Activated CD4-positive, alpha-beta T cell treated with anti-CD3 and anti-CD28 coated beads, Interleukin-2, amount 10 ng/mL, durations not matched to agents 7 days and 5 days (primary cell): ENCODE results near the gene SCART1. TPM values are rescaled to one million over a fixed set of nuclear protein-coding genes. Genes with fewer than 3 reads are reported as not detected.
"Not testable (repeated sequence)": the region's sequence is repeated elsewhere in the genome, so short reads cannot be mapped to it uniquely, and the experiment has no call there.

Experiments used
- CTCF ChIA-PET: fragments of 350-600 bp; sonication (Branson Sonifier 250); formaldehyde crosslinking; loops from one replicate; lab custom pipeline; 2021; ENCODE audit warnings: antibody characterized with exemption; lab: Charles Lee
- POLR2A ChIA-PET: fragments of 350-600 bp; sonication (Branson Sonifier 250); formaldehyde crosslinking; loops from one replicate; lab custom pipeline; 2021; ENCODE audit warnings: antibody characterized with exemption; lab: Charles Lee
- DNase-seq: peaks from one replicate; pipeline ENCODE4 v3.0.0-alpha.2; 2020
- H3K27ac Mint-ChIP-seq: one replicate; pipeline ENCODE4 v1.8.0; 2021; ENCODE audit warnings: mild to moderate bottlenecking, moderate library complexity, mixed read lengths
- H3K27me3 Mint-ChIP-seq: one replicate; pipeline ENCODE4 v1.8.0; 2021; ENCODE audit warnings: mixed read lengths
- H3K36me3 Mint-ChIP-seq: one replicate; pipeline ENCODE4 v1.8.0; 2021; ENCODE audit warnings: low read depth, mixed read lengths
- H3K4me1 Mint-ChIP-seq: one replicate; pipeline ENCODE4 v1.8.0; 2021; ENCODE audit warnings: mixed read lengths
- H3K4me3 Mint-ChIP-seq: one replicate; pipeline ENCODE4 v1.8.0; 2021; ENCODE audit warnings: mild to moderate bottlenecking, moderate library complexity, mixed read lengths
- H3K9me3 Mint-ChIP-seq: one replicate; pipeline ENCODE4 v1.8.0; 2021; ENCODE audit warnings: mixed read lengths
- total RNA-seq, 2 experiments: library from RNA; stranded (reverse); gene quantifications; one replicate each; pipeline ENCODE4 v1.2.3, GENCODE V29; 2021

Gene SCART1
- total RNA-seq: 1 to 10 TPM; 3.7 to 4.5 TPM

GRCh38 chr10:133453516-133454203, at the start of gene SCART1:
TSS of gene SCART1 (plus strand) at chr10:133453945. CDS start at chr10:133453998, 53 bp downstream.
- H3K27ac Mint-ChIP-seq: no peak within 1 kb of the TSS
- no peaks in the 10 kb centered on the region for H3K36me3 Mint-ChIP-seq
- peaks cover 5% of the 10 kb centered on the region for H3K27me3 Mint-ChIP-seq
- peak within 1 kb of the TSS; percentile 42 for H3K4me3 Mint-ChIP-seq
- peaks cover 9% of the 10 kb centered on the region for H3K9me3 Mint-ChIP-seq
- no peaks in the 10 kb centered on the region for H3K4me1 Mint-ChIP-seq
- DNase-seq: no peak
- CTCF ChIA-PET: interaction anchor here (1.5 to 1.7 kb wide), 2 partner anchors 11 to 13 kb away, joined by 3 to 4 read pairs; no protein-coding TSS in a partner anchor
- POLR2A ChIA-PET: no interaction called here

DNA sequence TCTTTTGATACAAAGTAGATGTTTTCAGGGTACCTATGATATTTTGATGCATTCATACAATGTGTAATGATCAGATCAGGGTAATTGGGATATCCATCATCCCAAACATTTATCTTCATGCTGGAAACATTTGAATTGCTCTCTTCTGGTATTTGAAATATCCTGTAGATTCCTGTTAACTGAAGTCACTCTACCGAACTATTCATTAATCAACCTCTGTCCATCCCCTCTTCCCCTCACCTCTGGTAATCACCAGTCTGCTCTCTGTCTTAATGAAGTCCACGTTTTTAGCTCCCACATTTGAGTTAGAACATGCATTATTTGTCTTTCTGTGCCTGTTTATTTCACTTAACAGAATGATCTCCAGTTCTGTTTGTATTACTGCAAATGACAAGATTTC, 48.5 kb upstream of the SCART1 start:
- Mint-ChIP-seq H3K4me3 (no peak overlapping the region), H3K36me3 (peaks cover 77% of the 10 kb centered on the region), H3K27ac (no peak overlapping the region), H3K9me3 (peaks cover 15% of the 10 kb centered on the region), H3K4me1 (peaks cover 54% of the 10 kb centered on the region), H3K27me3 (no peaks in the 10 kb centered on the region)
- ChIA-PET CTCF (no interaction called here), POLR2A (no interaction called here)
- DNase-seq: no peak

DNA sequence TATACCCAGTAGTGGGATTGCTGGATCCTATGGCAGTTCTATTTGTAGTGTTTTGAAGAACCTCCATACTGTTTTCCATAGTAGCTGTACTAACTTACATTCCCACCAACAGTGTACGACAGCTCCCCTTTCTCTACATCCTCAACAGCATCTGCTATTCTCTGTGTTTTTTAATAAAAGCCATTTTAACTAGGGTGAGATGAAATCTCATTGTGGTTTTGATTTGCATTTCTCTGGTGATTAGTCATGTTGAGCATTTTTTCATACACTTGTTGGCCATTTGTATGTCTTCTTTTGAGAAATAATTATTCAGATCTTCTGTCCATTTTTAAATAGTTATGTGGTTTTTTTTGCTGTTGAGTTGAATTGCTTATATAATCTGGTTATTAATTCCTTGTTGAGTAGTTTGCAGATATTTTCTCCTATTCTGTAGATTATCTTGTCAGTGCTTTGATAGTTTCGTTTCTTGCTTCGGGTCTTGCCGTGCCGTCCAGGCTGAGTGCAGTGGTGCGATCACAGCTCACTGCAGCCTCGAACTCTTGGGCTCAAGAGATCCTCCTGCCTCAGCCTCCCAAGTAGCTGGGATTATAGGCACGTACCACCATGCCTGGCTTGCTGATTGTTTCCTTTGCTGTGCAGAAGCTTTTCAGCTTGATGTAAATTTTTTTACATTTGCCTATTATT, 47.8 kb upstream of the SCART1 start:
- H3K36me3 Mint-ChIP-seq: peaks cover 79% of the 10 kb centered on the region
- H3K27ac Mint-ChIP-seq: no peak overlapping the region
- peaks cover 48% of the 10 kb centered on the region for H3K4me1 Mint-ChIP-seq
- no peak for DNase-seq
- ChIA-PET CTCF (interaction anchor here (0.9 kb wide), 1 partner anchor 16 kb away, joined by 3 read pairs; no protein-coding TSS in a partner anchor), POLR2A (no interaction called here)
- H3K4me3 Mint-ChIP-seq: no peak overlapping the region
- no peaks in the 10 kb centered on the region for H3K27me3 Mint-ChIP-seq
- peaks cover 21% of the 10 kb centered on the region for H3K9me3 Mint-ChIP-seq

DNA sequence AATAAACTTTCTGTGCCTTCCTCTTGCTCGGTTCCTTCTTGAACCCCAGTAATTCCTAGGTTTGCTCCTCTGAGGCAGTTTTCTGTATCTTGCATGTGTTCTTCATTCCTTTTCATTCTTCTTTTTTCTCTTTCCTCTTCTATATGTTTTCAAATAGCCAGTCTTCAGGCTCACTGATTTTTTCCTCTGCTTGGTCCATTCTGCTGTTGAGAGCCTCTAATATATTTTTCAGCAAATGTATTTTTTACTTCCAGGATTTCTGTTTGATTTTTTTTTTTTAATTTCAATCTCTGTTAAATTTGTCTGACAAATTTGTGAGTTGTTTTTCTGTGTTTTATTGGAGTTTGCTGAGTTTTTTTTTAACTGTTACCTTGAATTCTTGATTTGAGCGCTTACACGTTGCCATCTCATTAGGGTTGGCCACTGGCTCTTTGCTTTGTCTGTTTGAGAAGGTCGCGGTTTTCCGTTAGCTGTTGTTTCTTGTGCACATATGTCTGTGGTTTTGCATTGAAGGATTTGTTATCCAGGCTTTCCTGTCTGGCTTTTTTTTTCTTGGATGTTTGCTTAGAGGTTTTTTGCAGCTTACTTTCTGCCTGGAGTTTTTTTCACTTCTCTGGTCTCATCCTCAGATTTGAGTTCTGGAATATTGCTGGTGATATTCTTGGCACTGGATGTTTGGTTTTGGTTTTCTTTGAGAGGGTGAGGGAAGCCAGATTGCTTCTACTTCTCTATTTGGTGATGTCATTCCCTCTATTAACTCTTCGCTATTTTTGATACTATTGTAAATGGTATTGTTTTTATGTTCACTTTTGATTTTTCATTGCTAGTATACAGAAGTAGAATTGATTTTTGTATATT, 42.0 kb upstream of the SCART1 start:
- ChIA-PET POLR2A (no interaction called here), CTCF (interaction anchor here (0.6 kb wide), 1 partner anchor 155 kb away, joined by 3 read pairs; no protein-coding TSS in a partner anchor)
- Mint-ChIP-seq H3K9me3 (peaks cover 48% of the 10 kb centered on the region), H3K36me3 (peaks cover 87% of the 10 kb centered on the region), H3K27me3 (no peaks in the 10 kb centered on the region), H3K4me3 (no peak overlapping the region), H3K4me1 (peaks cover 17% of the 10 kb centered on the region), H3K27ac (no peak overlapping the region)
- no peak for DNase-seq

DNA sequence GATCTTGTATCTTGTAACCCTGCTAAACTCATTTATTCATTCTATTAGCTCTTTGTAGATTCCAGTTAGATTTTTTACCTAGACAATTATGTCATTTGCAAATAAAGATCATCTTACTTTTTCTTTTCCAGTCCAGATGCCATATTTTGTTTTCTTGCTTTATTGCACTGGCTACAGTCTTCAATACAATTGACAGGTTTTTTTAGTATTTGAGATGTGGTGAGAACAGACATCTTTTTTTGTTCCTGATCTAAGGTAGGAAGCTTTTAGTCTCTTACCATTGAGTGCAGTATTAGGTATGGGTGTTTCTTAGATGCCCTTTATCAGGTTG, 41.4 kb upstream of the SCART1 start:
- H3K4me3 Mint-ChIP-seq: no peak overlapping the region
- peaks cover 48% of the 10 kb centered on the region for H3K9me3 Mint-ChIP-seq
- H3K36me3 Mint-ChIP-seq: peaks cover 81% of the 10 kb centered on the region
- H3K4me1 Mint-ChIP-seq: peaks cover 13% of the 10 kb centered on the region
- no peaks in the 10 kb centered on the region for H3K27me3 Mint-ChIP-seq
- no peak overlapping the region for H3K27ac Mint-ChIP-seq
- CTCF ChIA-PET: no interaction called here
- no peak for DNase-seq
- POLR2A ChIA-PET: no interaction called here

GRCh38 chr10:133414401-133414800, 39.3 kb upstream of the SCART1 start:
- H3K27me3 Mint-ChIP-seq, CTCF ChIA-PET, H3K4me3 Mint-ChIP-seq, H3K27ac Mint-ChIP-seq, POLR2A ChIA-PET, DNase-seq, H3K4me1 Mint-ChIP-seq: not testable (repeated sequence)
- Mint-ChIP-seq H3K9me3 (peaks cover 38% of the 10 kb centered on the region), H3K36me3 (peaks cover 64% of the 10 kb centered on the region)

DNA sequence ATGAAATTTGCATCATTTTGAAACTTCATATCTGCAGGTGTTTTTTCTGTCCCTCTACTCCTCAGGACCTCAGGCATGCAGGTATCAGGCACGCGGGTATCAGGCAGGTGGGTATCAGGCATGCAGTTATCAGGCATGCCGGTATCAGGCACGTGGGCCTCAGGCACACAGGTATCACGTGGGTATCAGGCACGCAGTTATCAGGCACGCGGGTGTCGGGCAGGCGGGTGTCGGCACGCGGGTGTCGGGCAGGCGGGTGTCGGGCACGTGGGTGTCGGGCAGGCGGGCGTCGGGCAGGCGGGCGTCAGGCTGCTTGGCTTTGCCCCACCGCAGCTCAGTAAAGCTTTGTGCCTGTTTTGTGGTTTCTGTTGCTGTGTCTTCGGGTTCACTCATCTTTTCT, 38.0 kb upstream of the SCART1 start:
- Mint-ChIP-seq H3K27me3 (no peaks in the 10 kb centered on the region), H3K36me3 (peaks cover 52% of the 10 kb centered on the region), H3K27ac (no peak overlapping the region), H3K4me3 (no peak overlapping the region), H3K9me3 (peaks cover 29% of the 10 kb centered on the region), H3K4me1 (no peaks in the 10 kb centered on the region)
- ChIA-PET CTCF (no interaction called here), POLR2A (no interaction called here)
- DNase-seq: no peak

DNA sequence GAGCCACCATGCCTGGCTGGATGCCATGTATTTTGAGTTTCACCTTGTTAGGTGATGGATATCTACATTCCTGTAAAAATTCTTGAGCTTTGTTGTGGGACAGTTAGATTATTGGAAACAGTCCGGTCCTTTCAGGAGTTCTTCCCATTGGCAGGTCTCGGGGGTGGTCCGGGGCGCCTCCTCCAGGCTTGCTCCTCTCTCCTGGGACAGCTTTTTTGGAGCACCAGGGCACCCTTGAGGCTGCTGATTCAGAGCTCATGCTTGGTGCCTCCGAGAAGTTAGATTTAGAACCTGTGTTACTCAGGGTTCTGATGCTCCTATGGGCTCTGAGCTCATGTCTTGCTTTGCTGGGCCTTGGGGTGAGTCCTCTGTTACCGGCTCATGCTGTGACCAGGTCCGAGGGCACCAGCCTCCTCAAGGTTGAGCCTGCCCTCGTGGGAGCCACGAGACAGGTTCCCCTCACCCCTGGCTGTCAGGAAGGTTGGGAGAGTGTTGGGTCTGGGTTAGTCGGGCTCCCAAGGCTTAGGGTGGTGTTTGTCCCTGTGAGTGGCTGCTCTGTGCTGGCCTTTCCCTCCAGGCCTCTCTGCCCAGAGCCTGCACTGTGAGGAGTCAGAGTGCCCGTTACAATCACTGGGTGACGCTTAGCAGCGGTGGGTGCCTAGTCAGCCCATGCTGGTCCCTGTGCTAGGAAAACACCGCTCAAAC, 35.3 kb upstream of the SCART1 start:
- H3K9me3 Mint-ChIP-seq: peaks cover 8% of the 10 kb centered on the region
- H3K4me3 Mint-ChIP-seq: no peak overlapping the region
- POLR2A ChIA-PET: no interaction called here

DNA sequence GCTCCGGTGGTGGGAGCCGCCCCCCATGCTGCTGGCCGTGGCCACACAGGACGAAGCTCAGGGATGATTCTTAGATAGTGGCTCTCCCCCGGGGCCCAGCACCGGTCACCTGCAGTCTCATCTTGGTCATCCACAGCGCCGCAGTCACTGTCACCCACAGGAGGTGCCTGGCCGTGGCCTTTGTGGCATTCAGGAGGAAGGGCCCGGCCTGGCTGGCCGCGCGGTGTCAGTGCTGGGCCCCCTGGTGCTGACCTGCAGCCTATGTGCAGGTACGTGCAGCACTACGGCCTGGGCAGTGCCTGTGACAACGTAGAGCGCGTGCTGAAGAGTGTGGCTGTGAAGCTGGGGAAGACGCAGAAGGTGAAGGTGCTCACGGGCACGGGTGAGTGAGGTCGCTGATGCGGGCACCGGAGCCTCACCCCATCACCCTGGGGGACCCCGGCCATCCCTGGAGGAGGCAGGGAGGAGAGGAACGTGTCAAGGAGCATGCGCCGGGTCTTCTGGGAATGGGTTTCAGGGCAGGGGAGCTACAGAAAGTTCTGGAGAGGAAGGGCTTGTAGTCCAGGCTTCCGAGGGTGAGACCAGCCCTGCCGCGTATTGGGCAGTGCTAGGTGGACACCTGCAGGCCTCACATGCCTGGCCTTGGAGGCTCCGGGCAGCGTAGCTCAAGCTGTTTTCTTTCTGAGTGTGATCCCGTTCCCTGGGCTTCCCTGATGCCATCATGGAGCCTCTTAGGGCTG, 34.4 kb upstream of the SCART1 start:
- no peak for DNase-seq
- Mint-ChIP-seq H3K36me3 (peaks cover 20% of the 10 kb centered on the region), H3K27ac (no peak overlapping the region), H3K9me3 (peaks cover 7% of the 10 kb centered on the region), H3K27me3 (peaks cover 3% of the 10 kb centered on the region), H3K4me1 (no peaks in the 10 kb centered on the region), H3K4me3 (no peak overlapping the region)
- ChIA-PET POLR2A (no interaction called here), CTCF (interaction anchor here (1.6 kb wide), 1 partner anchor 19 kb away, joined by 5 read pairs; no protein-coding TSS in a partner anchor)

More for the DNA sequence above, 35.3 kb upstream of the SCART1 start:
- H3K27ac Mint-ChIP-seq: no peak overlapping the region
- peaks cover 25% of the 10 kb centered on the region for H3K36me3 Mint-ChIP-seq
- H3K4me1 Mint-ChIP-seq: no peaks in the 10 kb centered on the region
- H3K27me3 Mint-ChIP-seq: peaks cover under 1% of the 10 kb centered on the region
- no peak for DNase-seq
- CTCF ChIA-PET: interaction anchor here (1.0 kb wide), 1 partner anchor 71 kb away, joined by 3 read pairs; the partner anchor contains the start of gene PRAP1

GRCh38 chr10:133420028-133420427, 33.7 kb upstream of the SCART1 start:
- no peak for DNase-seq
- H3K4me3 Mint-ChIP-seq: no peak overlapping the region

DNA sequence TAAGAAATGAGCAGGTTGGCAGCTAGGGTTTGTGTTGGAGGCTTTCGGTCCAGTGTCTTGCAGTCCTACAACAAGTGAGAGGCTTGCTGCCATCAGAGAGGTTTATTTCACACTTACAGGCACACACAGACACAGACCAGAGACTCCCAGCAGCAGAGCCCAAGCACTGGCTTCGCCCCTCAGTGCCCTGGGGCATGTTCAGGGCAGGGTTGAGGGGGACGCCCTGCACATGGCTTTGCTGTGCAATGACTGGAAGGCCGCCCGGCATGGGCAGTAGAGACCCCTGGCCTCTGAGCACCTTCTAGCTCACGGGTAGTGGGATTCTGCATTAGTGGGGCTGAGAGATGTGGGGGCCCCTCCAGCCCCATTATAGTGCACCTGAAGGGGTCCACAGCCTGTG, 33.2 kb upstream of the SCART1 start:
- no peak overlapping the region for H3K27ac Mint-ChIP-seq
- H3K36me3 Mint-ChIP-seq: peaks cover 9% of the 10 kb centered on the region
- H3K27me3 Mint-ChIP-seq: peaks cover 3% of the 10 kb centered on the region
- ChIA-PET POLR2A (no interaction called here), CTCF (interaction anchor here (1.6 kb wide), 1 partner anchor 18 kb away, joined by 5 read pairs; no protein-coding TSS in a partner anchor)
- H3K9me3 Mint-ChIP-seq: peaks cover 2% of the 10 kb centered on the region
- no peaks in the 10 kb centered on the region for H3K4me1 Mint-ChIP-seq
- no peak overlapping the region for H3K4me3 Mint-ChIP-seq
- DNase-seq: no peak

More at GRCh38 chr10:133420028-133420427, 33.7 kb upstream of the SCART1 start:
- Mint-ChIP-seq H3K4me1 (no peaks in the 10 kb centered on the region), H3K27me3 (peaks cover 3% of the 10 kb centered on the region), H3K27ac (no peak overlapping the region), H3K36me3 (peaks cover 15% of the 10 kb centered on the region), H3K9me3 (peaks cover 7% of the 10 kb centered on the region)
- POLR2A ChIA-PET: no interaction called here
- CTCF ChIA-PET: interaction anchor here (1.6 kb wide), 1 partner anchor 18 kb away, joined by 5 read pairs; no protein-coding TSS in a partner anchor
